Measurements from ENCODE around the gene SNHG17. TPM values are rescaled to one million over a fixed set of nuclear protein-coding genes. Genes with fewer than 3 reads are reported as not detected.
"Not testable (repeated sequence)": the region's sequence is repeated elsewhere in the genome, so short reads cannot be mapped to it uniquely, and the experiment has no call there.

The SNHG17 gene
- total and polyA plus RNA-seq, 12 donors = 4.2 to 25.9 (median 6.7) TPM

GRCh38 chr20:38405132-38405531, 30.0 kb downstream of the SNHG17 start:
- DNase-seq (no peak), ATAC-seq (no peak)
- Histone ChIP-seq H3K9me3 (no peaks in the 10 kb centered on the region), H3K4me1 (no peaks in the 10 kb centered on the region), H3K36me3 (peaks cover 0 to 14% (median 0%) of the 10 kb centered on the region in 9 donors), H3K27ac (no peak overlapping the region), H3K4me3 (no peak overlapping the region), H3K27me3 (peaks cover 0 to 7% (median 0%) of the 10 kb centered on the region in 7 donors)
- intact Hi-C loops (cut with DNase I) = loop anchor here in 8 of 10 donors (5.0 to 10.0 kb wide), 7 partner anchors 60 to 840 kb away; partner anchors contain the start of gene LBP (in 1 of the 8)
- no peak for TF ChIP-seq CTCF (IDR thresholded peaks at IDR 0.05)
- 61 to 73% methylated on average over 2 of the region's 2 CpGs for WGBS, 2 donors

- Histone ChIP-seq H3K36me3 (peaks cover 0 to 2% (median 0%) of the 10 kb centered on the region in 9 donors), H3K27me3 (peaks cover 0 to 7% (median 0%) of the 10 kb centered on the region in 7 donors), H3K4me3 (no peak overlapping the region), H3K27ac (no peak overlapping the region), H3K9me3 (no peaks in the 10 kb centered on the region), H3K4me1 (no peaks in the 10 kb centered on the region)
- ATAC-seq (no peak), DNase-seq (no peak)
- no peak for TF ChIP-seq CTCF (IDR thresholded peaks at IDR 0.05)
- intact Hi-C loops (cut with DNase I) = loop anchor here in 6 of 10 donors (10.0 kb wide), 4 partner anchors 59 to 839 kb away; partner anchors contain the start of gene LBP (in 1 of the 6)
Observed at GRCh38 chr20:38404016-38404415, 31.1 kb downstream of the SNHG17 start.

GRCh38 chr20:38402816-38403215, 32.3 kb downstream of the SNHG17 start:
- intact Hi-C loops (cut with DNase I) = loop anchor here in 6 of 10 donors (10.0 kb wide), 4 partner anchors 58 to 838 kb away; partner anchors contain the start of gene LBP (in 1 of the 6)

GRCh38 chr20:38402089-38402488, 33.0 kb downstream of the SNHG17 start:
- ATAC-seq = no peak
- no peak overlapping the region for H3K4me3 ChIP-seq
- TF ChIP-seq CTCF (IDR thresholded peaks at IDR 0.05) = no peak
- intact Hi-C loops (cut with DNase I) = loop anchor here in 6 of 10 donors (10.0 kb wide), 4 partner anchors 57 to 837 kb away; partner anchors contain the start of gene LBP (in 1 of the 6)
- WGBS, 2 donors = 91 to 94% methylated on average over 5 of the region's 5 CpGs
- no peak for DNase-seq
- H3K9me3 ChIP-seq = no peaks in the 10 kb centered on the region
- H3K27ac ChIP-seq = no peak overlapping the region
- H3K4me1 ChIP-seq = no peaks in the 10 kb centered on the region
- peaks cover 0 to 7% (median 0%) of the 10 kb centered on the region in 7 donors for H3K27me3 ChIP-seq
- H3K36me3 ChIP-seq = no peaks in the 10 kb centered on the region

More at GRCh38 chr20:38402816-38403215, 32.3 kb downstream of the SNHG17 start:
- 78 to 86% methylated on average over 8 of the region's 8 CpGs for WGBS, 2 donors
- no peak for DNase-seq
- Histone ChIP-seq H3K36me3 (no peaks in the 10 kb centered on the region), H3K27ac (no peak overlapping the region), H3K4me1 (no peaks in the 10 kb centered on the region), H3K9me3 (no peaks in the 10 kb centered on the region), H3K4me3 (no peak overlapping the region), H3K27me3 (peaks cover 0 to 7% (median 0%) of the 10 kb centered on the region in 7 donors)
- no peak for TF ChIP-seq CTCF (IDR thresholded peaks at IDR 0.05)
- ATAC-seq = no peak

- H3K9me3 ChIP-seq; H3K27ac ChIP-seq; DNase-seq; H3K4me3 ChIP-seq; intact Hi-C loops (cut with DNase I); H3K36me3 ChIP-seq; ATAC-seq; H3K27me3 ChIP-seq: not testable (repeated sequence)
- 67 to 71% methylated on average over 2 of the region's 2 CpGs for WGBS, 2 donors
- peaks cover 0 to 13% (median 0%) of the 10 kb centered on the region in 9 donors for H3K4me1 ChIP-seq
Observed at GRCh38 chr20:38395751-38396395, 39.3 kb downstream of the SNHG17 start.
